ENCODE data around the gene TRPV6.

TRPV6 gene

GRCh38 chr7:142885311-142886230, at the start of gene TRPV6:
Gene TRPV6 (minus strand): TSS chr7:142885745.
- DNase-seq (ENCODE audit: low read depth): no peak

- no peak for DNase-seq (ENCODE audit: low read depth)
Measured at GRCh38 chr7:142934056-142934455, 48.5 kb upstream of the TRPV6 start.

GRCh38 chr7:142933624-142934023, 48.1 kb upstream of the TRPV6 start, which contains the start of gene TRPV5:
Gene TRPV5 (minus strand): TSS chr7:142933746. CDS start chr7:142933459, 287 bp downstream.
- DNase-seq (ENCODE audit: low read depth): no peak

- no peak for DNase-seq (ENCODE audit: low read depth)
Measured at GRCh38 chr7:142933092-142933475, 47.5 kb upstream of the TRPV6 start.

- no peak for DNase-seq (ENCODE audit: low read depth)
Measured at GRCh38 chr7:142932386-142933091, 47.0 kb upstream of the TRPV6 start.

DNA sequence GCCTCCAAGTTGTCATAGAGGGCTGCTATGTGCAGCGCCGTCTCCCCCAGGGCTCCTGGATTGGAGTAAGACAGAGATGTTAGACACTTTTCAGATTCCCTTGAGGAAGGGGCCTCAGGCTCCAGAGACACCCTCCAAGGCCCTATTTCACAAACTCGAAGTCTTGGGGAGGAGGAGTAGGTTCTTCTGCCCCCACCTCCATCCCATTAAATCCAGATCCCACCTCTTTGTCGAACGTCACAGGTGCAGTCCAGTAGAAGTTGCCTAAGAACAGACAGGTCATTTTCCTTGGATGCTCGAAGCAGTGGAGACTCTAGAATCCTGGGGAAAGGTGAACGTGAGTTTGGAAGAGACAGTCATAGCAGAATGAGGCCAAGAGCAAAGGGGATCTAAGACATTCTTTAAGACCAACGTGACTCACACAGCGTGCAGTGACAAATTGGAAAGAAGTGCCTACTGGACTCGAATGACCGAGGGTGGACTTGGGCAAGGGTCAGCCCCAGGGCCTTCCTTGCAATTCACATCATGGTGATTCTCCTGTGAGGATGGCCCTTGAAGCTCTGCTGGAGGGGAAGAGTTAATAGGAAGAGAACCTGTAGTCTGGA, 44.7 kb upstream of the TRPV6 start:
- DNase-seq (ENCODE audit: low read depth): no peak

GRCh38 chr7:142927949-142928348, 42.4 kb upstream of the TRPV6 start:
- no peak for DNase-seq (ENCODE audit: low read depth)

GRCh38 chr7:142927085-142927745, 41.7 kb upstream of the TRPV6 start:
- no peak for DNase-seq (ENCODE audit: low read depth)

- DNase-seq (ENCODE audit: low read depth): no peak
Measured at GRCh38 chr7:142925413-142925812, 39.9 kb upstream of the TRPV6 start.

- no peak for DNase-seq (ENCODE audit: low read depth)
Measured at GRCh38 chr7:142923391-142923790, 37.8 kb upstream of the TRPV6 start.

- no peak for DNase-seq (ENCODE audit: low read depth)
Measured at GRCh38 chr7:142919656-142920055, 34.1 kb upstream of the TRPV6 start.

DNA sequence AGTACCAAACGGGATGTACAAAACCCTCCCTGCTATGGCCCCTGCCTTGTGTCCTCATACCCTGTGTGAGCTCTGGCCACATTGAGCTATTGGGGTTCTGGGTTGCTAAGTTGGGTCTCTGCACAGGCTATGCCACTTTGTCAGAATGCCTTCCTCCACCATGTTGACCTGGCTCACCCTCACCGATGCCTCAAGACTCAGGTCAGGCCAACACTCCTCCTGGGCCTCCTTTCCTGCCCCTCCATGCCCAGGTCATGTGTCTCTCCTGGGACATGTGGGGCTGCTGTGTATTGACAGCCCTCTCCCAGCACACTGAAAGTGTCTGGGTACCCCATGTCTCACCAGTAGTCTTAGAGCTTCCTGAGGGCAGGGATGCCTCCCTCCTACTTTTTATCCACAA, 33.4 kb upstream of the TRPV6 start:
- DNase-seq (ENCODE audit: low read depth): no peak

DNA sequence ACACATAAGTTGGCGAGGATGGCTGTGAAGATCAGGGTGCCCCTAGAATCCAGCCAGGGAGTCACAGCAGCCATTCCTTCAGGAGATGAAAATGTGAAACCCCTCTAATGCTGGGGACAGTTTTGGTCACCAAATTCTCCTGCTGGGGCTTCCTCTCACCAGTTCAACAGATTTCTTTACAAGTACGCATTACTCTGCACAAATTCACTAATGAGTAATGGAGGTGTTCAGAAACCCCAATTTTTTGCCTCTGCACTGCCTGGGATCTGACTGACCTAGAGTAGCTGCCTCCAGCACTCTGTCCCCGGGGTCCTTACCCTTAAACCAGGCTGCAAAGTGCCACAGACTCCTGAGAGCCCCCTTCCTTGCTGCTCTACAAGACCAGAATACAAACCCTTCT, 31.9 kb upstream of the TRPV6 start:
- DNase-seq (ENCODE audit: low read depth): no peak

DNA sequence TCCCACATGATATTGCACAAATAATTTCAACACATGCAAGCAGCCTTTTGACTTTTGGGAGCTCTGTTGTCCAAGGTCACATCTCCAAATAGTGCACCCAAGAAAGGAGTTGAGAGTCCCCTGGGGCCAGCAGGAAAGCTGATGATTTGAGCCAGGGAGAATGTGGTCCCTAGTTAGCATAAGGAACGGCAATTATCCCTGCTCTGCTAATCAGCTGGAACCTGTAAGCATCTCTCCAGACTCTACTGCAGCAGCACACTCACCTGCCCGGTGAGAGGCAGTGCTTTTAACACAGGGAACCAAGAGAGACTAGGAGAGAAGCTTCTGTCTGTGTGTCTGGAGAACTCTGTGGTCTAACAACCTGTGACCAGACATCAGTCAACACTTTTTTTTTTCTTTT, 31.0 kb upstream of the TRPV6 start:
- DNase-seq (ENCODE audit: low read depth): no peak

- DNase-seq (ENCODE audit: low read depth): no peak
Measured at GRCh38 chr7:142915315-142915714, 29.8 kb upstream of the TRPV6 start.

GRCh38 chr7:142914121-142914520, 28.6 kb upstream of the TRPV6 start:
- no peak for DNase-seq (ENCODE audit: low read depth)

GRCh38 chr7:142913566-142913965, 28.0 kb upstream of the TRPV6 start:
- DNase-seq (ENCODE audit: low read depth): no peak

- no peak for DNase-seq (ENCODE audit: low read depth)
Measured at GRCh38 chr7:142913051-142913450, 27.5 kb upstream of the TRPV6 start.

DNA sequence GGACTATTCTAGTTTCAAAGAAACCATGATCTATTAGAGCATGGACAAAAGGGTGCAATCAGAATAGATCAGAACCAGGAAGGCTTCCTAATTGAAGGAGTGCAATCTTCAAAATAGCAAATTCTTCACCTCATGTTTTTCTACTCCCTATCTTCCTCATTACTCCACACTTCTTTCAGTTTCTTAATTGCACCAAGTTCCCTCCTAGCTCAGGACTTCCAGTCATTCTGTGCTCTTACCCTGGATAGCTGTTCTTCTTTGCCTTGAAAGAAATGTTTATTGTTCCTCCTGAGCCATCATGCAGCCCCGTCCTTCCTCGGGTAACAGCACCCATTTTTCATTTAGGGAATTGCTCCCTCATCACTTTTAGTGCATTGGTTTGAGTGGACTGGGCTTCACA, 24.9 kb upstream of the TRPV6 start:
- no peak for DNase-seq (ENCODE audit: low read depth)

- DNase-seq (ENCODE audit: low read depth): no peak
Measured at GRCh38 chr7:142910031-142910433, 24.5 kb upstream of the TRPV6 start.

DNA sequence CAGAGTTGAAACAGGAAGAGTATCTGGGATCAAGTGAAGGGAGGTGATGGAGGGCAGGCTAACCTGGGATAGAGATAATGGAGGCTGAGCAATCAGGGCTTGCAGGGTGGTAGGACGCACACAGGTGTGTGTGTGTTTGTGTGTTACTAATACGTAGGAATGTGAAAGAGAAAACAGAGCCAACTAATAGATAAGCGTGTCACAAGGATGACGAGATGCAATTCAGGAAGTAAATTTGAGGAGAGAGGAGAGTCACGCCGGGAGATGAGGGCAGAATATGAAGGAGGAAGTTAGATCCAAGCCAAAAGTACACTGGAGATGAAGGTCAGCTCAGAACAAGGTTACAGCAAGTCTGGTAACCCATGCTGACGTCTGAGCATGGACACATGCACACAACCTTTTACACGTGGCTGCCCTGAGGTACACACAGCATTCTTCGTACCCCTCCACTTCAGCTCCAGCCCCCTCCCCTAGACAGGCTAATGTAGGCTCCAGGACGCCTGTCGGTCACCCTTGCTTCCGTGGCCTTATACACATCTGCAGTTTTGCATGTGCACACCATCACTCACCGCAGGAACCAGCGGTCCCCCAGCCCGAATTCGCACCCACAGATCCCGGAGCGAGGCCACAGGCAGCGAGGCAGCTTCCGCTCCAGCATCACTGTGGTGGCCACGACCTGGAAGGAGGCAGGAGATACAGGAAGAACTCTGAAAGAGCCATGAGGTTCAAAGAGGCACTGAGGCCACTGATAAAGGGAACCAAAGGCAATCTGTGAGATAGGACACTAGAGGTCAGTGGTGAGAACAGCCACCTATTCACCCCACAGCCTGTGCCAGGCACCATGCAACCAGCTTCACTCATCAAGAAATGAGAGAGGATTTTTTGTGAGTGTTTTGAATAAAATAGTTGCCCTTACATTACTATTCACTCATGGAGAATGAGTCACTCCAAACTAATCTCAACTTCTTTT, 23.7 kb upstream of the TRPV6 start:
- no peak for DNase-seq (ENCODE audit: low read depth)

Measured in activated T-cell treated with anti-CD3 and anti-CD28 coated beads for 24 hours (primary cell).